Chondrocyte (in vitro differentiated cells): ENCODE measurements around the gene CTNNA2. TPM values are rescaled to one million over a fixed set of nuclear protein-coding genes. Genes with fewer than 3 reads are reported as not detected.

Source experiments
- DNase-seq: peaks from one replicate; pipeline ENCODE4 v3.0.0; 2021; ENCODE audit warnings: mixed read lengths, low spot score
- H3K27ac Mint-ChIP-seq: one replicate; pipeline ENCODE4 v1.8.0; 2021; ENCODE audit warnings: mild to moderate bottlenecking, moderate library complexity, mixed read lengths; ENCODE audit not compliant: unreplicated experiment
- H3K27me3 Mint-ChIP-seq: 2 replicates; pipeline ENCODE4 v1.8.0; 2021; ENCODE audit warnings: low read depth, mixed read lengths
- H3K36me3 Mint-ChIP-seq: 2 replicates; pipeline ENCODE4 v1.8.0; 2021; ENCODE audit warnings: low read depth, mixed read lengths
- H3K4me1 Mint-ChIP-seq: 2 replicates; pipeline ENCODE4 v1.8.0; 2021; ENCODE audit warnings: low read depth, mild to moderate bottlenecking, mixed read lengths
- H3K4me3 Mint-ChIP-seq: one replicate; pipeline ENCODE4 v1.8.0; 2021; ENCODE audit warnings: mild to moderate bottlenecking, moderate library complexity, mixed read lengths; ENCODE audit not compliant: unreplicated experiment
- H3K9me3 Mint-ChIP-seq: 2 replicates; pipeline ENCODE4 v1.8.0; 2021; ENCODE audit warnings: low read depth, mixed read lengths
- CTCF ChIP-seq: fragments of 200-600 bp; sonication (generic); IDR thresholded peaks from 2 replicates; pipeline ENCODE4 v1.5.0; 2021; ENCODE audit warnings: antibody characterized with exemption, mild to moderate bottlenecking, moderate library complexity
- total RNA-seq: library from RNA; stranded (reverse); gene quantifications from 3 replicates; pipeline ENCODE4 v1.2.1, GENCODE V29; 2021

Gene CTNNA2
- total RNA-seq, 1 donor from 2014 or later = not detected

DNA sequence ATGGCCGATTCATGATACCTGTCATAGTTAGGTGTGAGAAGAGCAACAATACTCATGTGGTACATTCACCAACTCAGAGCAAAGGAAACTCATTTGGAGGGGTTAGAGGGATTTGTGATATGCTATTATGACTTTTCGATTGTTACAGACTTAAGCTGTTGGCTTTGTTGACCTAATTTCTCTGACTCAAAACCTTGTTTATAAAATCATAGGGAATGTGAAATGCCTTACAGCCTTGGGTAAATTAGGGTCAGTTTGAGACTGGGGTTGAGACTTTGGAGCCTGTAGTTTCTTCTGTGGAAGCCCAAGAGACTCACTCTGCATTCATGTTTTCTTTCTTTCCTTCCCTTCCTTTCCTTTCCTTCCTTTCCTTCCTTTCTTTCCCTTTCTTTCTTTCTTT lies 529.8 kb downstream of the CTNNA2 start:
- TF ChIP-seq CTCF = no peak
- DNase-seq = no peak
- Mint-ChIP-seq H3K36me3 (no peaks in the 10 kb centered on the region), H3K27ac (no peak overlapping the region), H3K4me1 (no peaks in the 10 kb centered on the region), H3K4me3 (no peak overlapping the region), H3K9me3 (no peaks in the 10 kb centered on the region), H3K27me3 (peaks cover 2% of the 10 kb centered on the region)

GRCh38 chr2:80048296-80048695 lies 535.4 kb downstream of the CTNNA2 start:
- no peak for TF ChIP-seq CTCF
- Mint-ChIP-seq H3K27ac (no peak overlapping the region), H3K4me3 (no peak overlapping the region), H3K9me3 (no peaks in the 10 kb centered on the region), H3K4me1 (no peaks in the 10 kb centered on the region), H3K27me3 (peaks cover 6% of the 10 kb centered on the region), H3K36me3 (no peaks in the 10 kb centered on the region)
- DNase-seq = no peak

DNA sequence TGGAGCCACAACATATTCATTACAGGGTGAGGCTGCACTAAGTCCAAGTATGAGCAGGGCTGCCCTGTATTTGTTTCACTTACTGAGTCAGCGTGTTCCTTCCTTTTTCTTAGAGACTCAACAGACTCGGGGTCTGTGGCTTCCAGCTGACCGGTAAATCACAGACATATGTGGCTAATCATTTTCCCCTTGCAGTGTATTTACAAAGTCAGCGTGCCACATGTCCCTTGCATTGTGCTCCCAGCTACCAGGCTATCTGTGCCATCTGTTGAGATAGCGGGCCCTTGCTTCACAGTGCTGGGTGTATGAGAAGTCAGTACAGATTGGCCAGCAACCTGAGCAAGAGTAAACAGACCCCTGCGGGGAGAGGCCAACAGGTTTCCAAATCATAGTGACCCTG lies 537.4 kb downstream of the CTNNA2 start:
- H3K4me1 Mint-ChIP-seq = no peaks in the 10 kb centered on the region
- DNase-seq = no peak
- H3K4me3 Mint-ChIP-seq = no peak overlapping the region
- H3K27ac Mint-ChIP-seq = no peak overlapping the region
- no peaks in the 10 kb centered on the region for H3K9me3 Mint-ChIP-seq
- peaks cover 6% of the 10 kb centered on the region for H3K27me3 Mint-ChIP-seq
- TF ChIP-seq CTCF = no peak
- no peaks in the 10 kb centered on the region for H3K36me3 Mint-ChIP-seq

DNA sequence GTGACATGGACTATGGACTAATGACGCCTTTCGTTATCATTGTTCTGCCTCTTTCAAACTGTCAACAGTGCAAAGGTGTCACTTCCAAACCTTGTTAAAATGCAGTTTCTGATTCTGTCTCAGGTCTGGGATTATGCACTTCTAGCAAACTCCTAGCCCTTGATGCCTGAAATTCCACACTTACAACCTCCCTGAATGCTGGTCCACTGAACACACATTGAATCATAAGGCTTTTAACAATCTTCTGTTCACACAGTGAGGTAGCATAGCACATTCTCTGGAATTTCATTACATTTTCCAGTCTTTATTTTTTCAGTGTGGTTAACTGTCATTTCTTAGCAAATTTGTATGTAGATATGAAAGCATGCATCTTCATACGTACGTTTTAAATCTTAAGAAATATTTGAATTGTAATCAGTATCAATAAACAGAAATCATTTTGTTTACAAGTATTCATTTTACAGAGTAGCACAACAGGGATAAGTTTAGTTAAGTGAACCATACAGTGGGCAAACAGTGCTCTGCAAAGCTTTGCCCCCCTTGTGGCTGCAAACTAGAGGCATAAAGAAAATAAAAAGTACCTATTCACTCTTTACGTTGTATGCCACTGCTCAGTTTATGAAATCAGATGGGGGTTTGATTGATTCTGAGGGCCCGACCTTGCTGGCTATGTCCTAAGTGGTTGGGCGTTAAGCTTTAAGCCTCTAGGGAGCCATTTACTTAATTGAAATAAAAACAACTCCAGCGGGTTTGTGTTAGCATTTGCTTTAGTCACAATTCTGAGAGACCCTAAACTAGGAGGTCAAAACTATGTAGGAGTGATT lies 540.9 kb downstream of the CTNNA2 start:
- DNase-seq = no peak
- Mint-ChIP-seq H3K27ac (no peak overlapping the region), H3K4me3 (no peak overlapping the region), H3K4me1 (no peaks in the 10 kb centered on the region), H3K9me3 (no peaks in the 10 kb centered on the region), H3K27me3 (peaks cover 3% of the 10 kb centered on the region), H3K36me3 (no peaks in the 10 kb centered on the region)
- no peak for TF ChIP-seq CTCF

GRCh38 chr2:80054346-80054675 lies 541.5 kb downstream of the CTNNA2 start:
- DNase-seq = no peak
- Mint-ChIP-seq H3K36me3 (no peaks in the 10 kb centered on the region), H3K27me3 (peaks cover 2% of the 10 kb centered on the region), H3K4me3 (no peak overlapping the region), H3K4me1 (no peaks in the 10 kb centered on the region), H3K9me3 (no peaks in the 10 kb centered on the region), H3K27ac (no peak overlapping the region)
- no peak for TF ChIP-seq CTCF
